ENCODE measurements around the gene NUDC. TPM values are rescaled to one million over a fixed set of nuclear protein-coding genes. Genes with fewer than 3 reads are reported as not detected.
A peak's percentile ranks its signal among the peaks of the same experiment; 100 is the strongest.
"Not testable (repeated sequence)": the region's sequence is repeated elsewhere in the genome, so short reads cannot be mapped to it uniquely, and the experiment has no call there.

Gene NUDC
- total RNA-seq, 1 donor from 2014 or later = 35.7 TPM

- ATAC-seq = no peak
These were observed 10.0 kb upstream of the NUDC start for GRCh38 chr1:26911399-26912146.

- ATAC-seq = no peak
These were observed 9.4 kb upstream of the NUDC start for GRCh38 chr1:26912147-26912490.

GRCh38 chr1:26913389-26913753 is 8.2 kb upstream of the NUDC start:
- ATAC-seq = peak; percentile 12

- no peak for ATAC-seq
These were observed 7.6 kb upstream of the NUDC start, which contains the start of gene NR0B2 for GRCh38 chr1:26913754-26914619. TSS of gene NR0B2 (minus strand) at chr1:26913975. CDS start at chr1:26913940, 35 bp downstream.

- ATAC-seq = no peak
These were observed 6.2 kb upstream of the NUDC start for GRCh38 chr1:26915204-26915842.

- ATAC-seq = peak; percentile 38
These were observed 410 bp upstream of the NUDC start for GRCh38 chr1:26921126-26921539.

GRCh38 chr1:26922431-26922729 is 837 bp downstream of the NUDC start:
- no peak for ATAC-seq

- no peak for ATAC-seq
These were observed 1.4 kb downstream of the NUDC start for GRCh38 chr1:26922901-26923300.

GRCh38 chr1:26923711-26924110 is 2.2 kb downstream of the NUDC start:
- no peak for ATAC-seq

GRCh38 chr1:26932531-26932930 is 11.0 kb downstream of the NUDC start:
- no peak for ATAC-seq

- no peak for ATAC-seq
These were observed 15.3 kb downstream of the NUDC start for GRCh38 chr1:26936823-26937222.

- peak; percentile 14 for ATAC-seq
These were observed 16.6 kb downstream of the NUDC start for GRCh38 chr1:26938004-26938658.

GRCh38 chr1:26938659-26939025 is 17.1 kb downstream of the NUDC start:
- ATAC-seq = no peak

- no peak for ATAC-seq
These were observed 19.8 kb downstream of the NUDC start for GRCh38 chr1:26941311-26941710.

- no peak for ATAC-seq
These were observed 21.1 kb downstream of the NUDC start for GRCh38 chr1:26942656-26943055.

- no peak for ATAC-seq
These were observed 23.6 kb downstream of the NUDC start for GRCh38 chr1:26945138-26945537.

- no peak for ATAC-seq
These were observed 24.2 kb downstream of the NUDC start for GRCh38 chr1:26945728-26946127.

- ATAC-seq = no peak
These were observed 24.7 kb downstream of the NUDC start for GRCh38 chr1:26946270-26946669.

GRCh38 chr1:26948725-26949057 is 27.1 kb downstream of the NUDC start:
- not testable (repeated sequence) for ATAC-seq

GRCh38 chr1:26949266-26949925 is 27.9 kb downstream of the NUDC start:
- ATAC-seq = no peak

- peak; percentile 35 for ATAC-seq
These were observed 28.4 kb downstream of the NUDC start for GRCh38 chr1:26949926-26950319.

- no peak for ATAC-seq
These were observed 29.1 kb downstream of the NUDC start for GRCh38 chr1:26950602-26951001.

GRCh38 chr1:26951216-26951615 is 29.7 kb downstream of the NUDC start:
- ATAC-seq = no peak
